OCI-LY1 (cell line): ENCODE data around the gene BDH1.

Source experiments
- H2AFZ ChIP-seq: fragments of 200-600 bp; sonication (generic), shearing (Covaris generic); 2 replicates; pipeline ENCODE4 v1.6.0; 2014; ENCODE audit warnings: antibody characterized with exemption, mild to moderate bottlenecking, low read length
- H3F3A ChIP-seq: fragments of 200-600 bp; sonication (generic), shearing (Covaris generic); 2 replicates; pipeline ENCODE4 v1.6.0; 2014; ENCODE audit warnings: mild to moderate bottlenecking, antibody characterized with exemption, low read length, moderate library complexity; ENCODE audit not compliant: insufficient read depth
- H3K27ac ChIP-seq: fragments of 200-600 bp; sonication (generic); 2 replicates; pipeline ENCODE4 v1.5.1; 2014; ENCODE audit warnings: low read length, mixed run types, mild to moderate bottlenecking, low read depth; ENCODE audit not compliant: poor library complexity, severe bottlenecking
- H3K27me3 ChIP-seq: fragments of 200-600 bp; sonication (generic); 2 replicates; pipeline ENCODE4 v1.6.0; 2014; ENCODE audit warnings: antibody characterized with exemption, mild to moderate bottlenecking, low read length, moderate library complexity; ENCODE audit not compliant: insufficient read depth
- H3K36me3 ChIP-seq: fragments of 200-600 bp; sonication (generic); 2 replicates; pipeline ENCODE4 v1.6.1; 2014; ENCODE audit warnings: mild to moderate bottlenecking, antibody characterized with exemption, low read length, moderate library complexity, mixed read lengths; ENCODE audit not compliant: insufficient read depth
- H3K4me1 ChIP-seq: fragments of 200-600 bp; sonication (generic); 2 replicates; pipeline ENCODE4 v1.5.1; 2014; ENCODE audit warnings: mild to moderate bottlenecking, low read length, moderate library complexity; ENCODE audit not compliant: insufficient read depth, severe bottlenecking
- H3K4me2 ChIP-seq: fragments of 200-600 bp; sonication (generic), shearing (Covaris generic); 2 replicates; pipeline ENCODE4 v1.6.1; 2014; ENCODE audit warnings: low read length
- H3K4me3 ChIP-seq: fragments of 200-600 bp; sonication (generic); 2 replicates; pipeline ENCODE4 v1.5.1; 2014; ENCODE audit warnings: low read length, low read depth, mild to moderate bottlenecking, mixed read lengths; ENCODE audit not compliant: poor library complexity, severe bottlenecking
- H3K79me2 ChIP-seq: fragments of 200-600 bp; shearing (Covaris generic); 2 replicates; pipeline ENCODE4 v1.6.1; 2016; ENCODE audit warnings: mixed run types, low read length, mixed read lengths; ENCODE audit not compliant: insufficient read depth
- H3K9ac ChIP-seq: fragments of 200-600 bp; sonication (generic), shearing (Covaris generic); 2 replicates; pipeline ENCODE4 v1.6.1; 2014; ENCODE audit warnings: mild to moderate bottlenecking, low read length, mixed read lengths
- H3K9me2 ChIP-seq: fragments of 200-600 bp; sonication (generic), shearing (Covaris generic); 2 replicates; pipeline ENCODE4 v1.6.1; 2014; ENCODE audit warnings: low read depth, mild to moderate bottlenecking, low read length, mixed read lengths
- H3K9me3 ChIP-seq: fragments of 200-600 bp; shearing (Covaris generic); 2 replicates; pipeline ENCODE4 v1.6.1; 2014; ENCODE audit warnings: low read length, mixed read lengths
- H4K20me1 ChIP-seq: fragments of 200-600 bp; sonication (generic), shearing (Covaris generic); 2 replicates; pipeline ENCODE4 v1.6.0; 2016; ENCODE audit warnings: mild to moderate bottlenecking, low read length; ENCODE audit not compliant: insufficient read depth
- EZH2 ChIP-seq: fragments of 200-600 bp; sonication (generic), shearing (Covaris generic); IDR thresholded peaks from 2 replicates; pipeline ENCODE4 v1.8.0; 2017; ENCODE audit warnings: borderline replicate concordance, mixed run types, mild to moderate bottlenecking, antibody characterized with exemption, low read length, moderate library complexity, mixed read lengths
- TF ChIP-seq, protein P1 (sequence below): fragments of 200-600 bp; sonication (generic), shearing (Covaris generic); IDR thresholded peaks from 2 replicates; pipeline ENCODE4 v1.5.1; 2017; ENCODE audit warnings: mild to moderate bottlenecking, antibody characterized with exemption, low read length, moderate library complexity, mixed read lengths

Gene BDH1

GRCh38 chr3:197501496-197501878, 54.3 kb downstream of the BDH1 start:
- TF ChIP-seq, protein P1, sequence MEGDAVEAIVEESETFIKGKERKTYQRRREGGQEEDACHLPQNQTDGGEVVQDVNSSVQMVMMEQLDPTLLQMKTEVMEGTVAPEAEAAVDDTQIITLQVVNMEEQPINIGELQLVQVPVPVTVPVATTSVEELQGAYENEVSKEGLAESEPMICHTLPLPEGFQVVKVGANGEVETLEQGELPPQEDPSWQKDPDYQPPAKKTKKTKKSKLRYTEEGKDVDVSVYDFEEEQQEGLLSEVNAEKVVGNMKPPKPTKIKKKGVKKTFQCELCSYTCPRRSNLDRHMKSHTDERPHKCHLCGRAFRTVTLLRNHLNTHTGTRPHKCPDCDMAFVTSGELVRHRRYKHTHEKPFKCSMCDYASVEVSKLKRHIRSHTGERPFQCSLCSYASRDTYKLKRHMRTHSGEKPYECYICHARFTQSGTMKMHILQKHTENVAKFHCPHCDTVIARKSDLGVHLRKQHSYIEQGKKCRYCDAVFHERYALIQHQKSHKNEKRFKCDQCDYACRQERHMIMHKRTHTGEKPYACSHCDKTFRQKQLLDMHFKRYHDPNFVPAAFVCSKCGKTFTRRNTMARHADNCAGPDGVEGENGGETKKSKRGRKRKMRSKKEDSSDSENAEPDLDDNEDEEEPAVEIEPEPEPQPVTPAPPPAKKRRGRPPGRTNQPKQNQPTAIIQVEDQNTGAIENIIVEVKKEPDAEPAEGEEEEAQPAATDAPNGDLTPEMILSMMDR = no peak
- TF ChIP-seq EZH2 = no peak
- Histone ChIP-seq H3K9me3 (peaks cover 4% of the 10 kb centered on the region; the same call in 1 of the 2 replicates), H3K27ac (no peak overlapping the region), H3K9me2 (no peaks in the 10 kb centered on the region), H3K4me3 (peak overlapping the region; percentile 24), H3K4me1 (peaks cover 7% of the 10 kb centered on the region), H3K9ac (no peak overlapping the region), H2AFZ (0 out of 2 replicates have a peak overlapping the region, but pooled peaks have one; percentile 28), H3K79me2 (no peaks in the 10 kb centered on the region), H3F3A (no peaks in the 10 kb centered on the region), H3K27me3 (no peaks in the 10 kb centered on the region), H4K20me1 (no peaks in the 10 kb centered on the region), H3K36me3 (no peaks in the 10 kb centered on the region; the same call in 1 of the 2 replicates), H3K4me2 (peak overlapping the region; percentile 26; the same call in 1 of the 2 replicates)

DNA sequence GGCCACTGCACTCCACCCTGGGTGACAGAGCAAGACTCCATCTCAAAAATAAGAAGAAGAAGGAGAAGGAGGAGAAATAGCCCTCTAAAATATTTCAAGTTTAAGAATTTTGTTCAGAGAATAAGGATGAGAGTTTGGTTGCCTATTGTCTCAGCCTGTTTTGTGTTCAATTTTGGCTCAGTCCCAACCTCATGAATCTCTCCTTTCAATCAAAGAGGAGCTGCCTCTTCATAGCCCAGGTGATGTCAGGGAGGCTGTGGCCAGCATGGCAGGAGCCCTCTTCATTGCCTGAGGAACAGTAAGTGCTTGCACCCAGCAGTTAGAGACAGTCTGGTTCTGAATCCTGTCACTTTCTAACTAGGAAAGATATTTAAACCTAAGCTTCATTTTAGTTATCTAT, 55.0 kb downstream of the BDH1 start:
- Histone ChIP-seq H3K9ac (no peak overlapping the region), H3F3A (no peaks in the 10 kb centered on the region), H3K4me3 (no peak overlapping the region), H2AFZ (no peak overlapping the region), H3K36me3 (no peaks in the 10 kb centered on the region; the same call in 1 of the 2 replicates), H3K4me1 (peaks cover 7% of the 10 kb centered on the region), H3K27me3 (no peaks in the 10 kb centered on the region), H3K27ac (no peak overlapping the region), H3K9me3 (peaks cover 4% of the 10 kb centered on the region; the same call in 1 of the 2 replicates), H3K79me2 (no peaks in the 10 kb centered on the region), H4K20me1 (no peaks in the 10 kb centered on the region), H3K4me2 (no peak overlapping the region), H3K9me2 (no peaks in the 10 kb centered on the region)
- TF ChIP-seq, protein P1 = no peak
- TF ChIP-seq EZH2 = no peak

DNA sequence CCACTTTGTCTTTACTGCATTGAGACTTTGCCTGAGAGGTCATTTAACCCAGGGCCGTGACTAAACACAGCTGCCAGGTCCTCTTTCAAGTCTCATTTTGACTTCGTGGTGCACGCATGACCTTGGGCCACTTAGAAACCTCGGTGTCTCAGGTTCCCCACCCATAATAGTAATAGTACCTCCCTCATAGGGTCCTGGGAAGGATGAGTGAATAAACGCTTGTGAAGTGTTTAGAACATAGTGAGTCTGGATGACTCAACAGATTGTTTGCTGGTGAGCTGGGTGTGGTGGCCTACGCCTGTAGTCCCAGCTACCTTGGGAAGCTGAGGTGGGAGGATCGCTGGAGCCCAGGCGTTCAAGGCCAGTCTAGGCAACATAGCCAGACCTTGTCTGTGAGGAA, 56.3 kb downstream of the BDH1 start:
- H3K9me2 ChIP-seq = no peaks in the 10 kb centered on the region

More for the DNA sequence above, 56.3 kb downstream of the BDH1 start:
- no peak overlapping the region for H3K27ac ChIP-seq
- H3K79me2 ChIP-seq = no peaks in the 10 kb centered on the region
- no peaks in the 10 kb centered on the region for H4K20me1 ChIP-seq
- TF ChIP-seq, protein P1 = no peak
- no peak for TF ChIP-seq EZH2
- no peaks in the 10 kb centered on the region; the same call in 1 of the 2 replicates for H3K36me3 ChIP-seq
- H3K27me3 ChIP-seq = 0 out of 2 replicates have a peak, but pooled peaks cover 2% of the 10 kb centered on the region
- peaks cover 7% of the 10 kb centered on the region for H3K4me1 ChIP-seq
- no peak overlapping the region for H3K4me2 ChIP-seq
- peaks cover 4% of the 10 kb centered on the region; the same call in 1 of the 2 replicates for H3K9me3 ChIP-seq
- no peak overlapping the region for H3K9ac ChIP-seq
- H2AFZ ChIP-seq = no peak overlapping the region
- H3F3A ChIP-seq = no peaks in the 10 kb centered on the region
- H3K4me3 ChIP-seq = no peak overlapping the region
